Neural progenitor cell (in vitro differentiated cells): Measurements from ENCODE around the gene GALK1. TPM values are rescaled to one million over a fixed set of nuclear protein-coding genes. Genes with fewer than 3 reads are reported as not detected.
A peak's percentile ranks its signal among the peaks of the same experiment; 100 is the strongest.

Experiments used
- DNase-seq: peaks from one replicate; pipeline ENCODE4 v3.0.0-alpha.2; 2016; ENCODE audit warnings: low spot score
- H2AFZ ChIP-seq: fragments of 200-600 bp; sonication (generic); replicated peaks from 2 replicates; pipeline ENCODE4 v1.6.1; 2016; ENCODE audit warnings: antibody characterized with exemption
- H3F3A ChIP-seq: fragments of 200-600 bp; sonication (generic); 2 replicates; pipeline ENCODE4 v1.6.1; 2016; ENCODE audit warnings: antibody characterized with exemption, low read depth
- H3K27ac ChIP-seq: fragments of 200-600 bp; sonication (generic); 2 replicates; pipeline ENCODE4 v1.5.1; 2016; ENCODE audit warnings: mild to moderate bottlenecking
- H3K27me3 ChIP-seq: fragments of 200-600 bp; sonication (generic); 2 replicates; pipeline ENCODE4 v1.6.1; 2016; ENCODE audit warnings: mild to moderate bottlenecking, moderate library complexity
- H3K36me3 ChIP-seq: fragments of 200-600 bp; sonication (generic); 2 replicates; pipeline ENCODE4 v1.5.1; 2016
- H3K4me1 ChIP-seq: fragments of 200-600 bp; sonication (generic); 2 replicates; pipeline ENCODE4 v1.6.1; 2016; ENCODE audit warnings: mixed run types
- H3K4me2 ChIP-seq: fragments of 200-600 bp; sonication (generic); 2 replicates; pipeline ENCODE4 v1.6.1; 2016
- H3K4me3 ChIP-seq: fragments of 200-600 bp; sonication (generic); 2 replicates; pipeline ENCODE4 v1.5.1; 2016
- H3K79me2 ChIP-seq: fragments of 200-600 bp; sonication (generic); 2 replicates; pipeline ENCODE4 v1.6.1; 2016; ENCODE audit warnings: low read depth
- H3K9ac ChIP-seq: fragments of 200-600 bp; sonication (generic); 2 replicates; pipeline ENCODE4 v1.6.1; 2016
- H3K9me3 ChIP-seq: fragments of 200-600 bp; sonication (generic); 2 replicates; pipeline ENCODE4 v1.5.1; 2016; ENCODE audit warnings: low read depth
- H4K20me1 ChIP-seq: fragments of 200-600 bp; sonication (generic); 2 replicates; pipeline ENCODE4 v1.6.1; 2016; ENCODE audit warnings: low read depth
- H3K27ac Mint-ChIP-seq: 3 replicates; pipeline ENCODE4 v1.8.0; 2021; ENCODE audit warnings: mixed read lengths
- H3K27me3 Mint-ChIP-seq: 2 replicates; pipeline ENCODE4 v1.8.0; 2022; ENCODE audit warnings: low read depth, mild to moderate bottlenecking, inconsistent platforms, moderate library complexity, mixed read lengths; ENCODE audit not compliant: insufficient read depth
- H3K36me3 Mint-ChIP-seq: 3 replicates; pipeline ENCODE4 v1.8.0; 2021; ENCODE audit warnings: mixed read lengths
- H3K4me1 Mint-ChIP-seq: 3 replicates; pipeline ENCODE4 v1.8.0; 2021; ENCODE audit warnings: mixed read lengths
- H3K4me3 Mint-ChIP-seq: 3 replicates; pipeline ENCODE4 v1.8.0; 2021; ENCODE audit warnings: mild to moderate bottlenecking, moderate library complexity, mixed read lengths
- H3K9me3 Mint-ChIP-seq: 3 replicates; pipeline ENCODE4 v1.8.0; 2020; ENCODE audit warnings: mixed read lengths
- EZH2 ChIP-seq: fragments of 200-600 bp; sonication (generic); IDR thresholded peaks from 2 replicates; pipeline ENCODE4 v1.6.1; 2017; ENCODE audit warnings: antibody characterized with exemption, mild to moderate bottlenecking, moderate library complexity
- EZH2phosphoT487 ChIP-seq: fragments of 200-600 bp; sonication (generic); IDR thresholded peaks from 2 replicates; pipeline ENCODE4 v1.6.1; 2017; ENCODE audit warnings: antibody characterized with exemption
- total RNA-seq: library from RNA; depleted of rRNA; stranded (reverse); fragments of >200 nt; gene quantifications from 2 replicates; pipeline ENCODE4 v1.2.3, GENCODE V29; 2015; ENCODE audit warnings: low replicate concordance
- TF ChIP-seq, protein P1 (sequence below): fragments of 200-600 bp; sonication (generic); IDR thresholded peaks from 2 replicates; pipeline ENCODE4 v1.5.1; 2017; ENCODE audit warnings: antibody characterized with exemption, mild to moderate bottlenecking

GALK1 gene
- total RNA-seq, 1 donor from 2014 or later: 6.5 TPM

DNA sequence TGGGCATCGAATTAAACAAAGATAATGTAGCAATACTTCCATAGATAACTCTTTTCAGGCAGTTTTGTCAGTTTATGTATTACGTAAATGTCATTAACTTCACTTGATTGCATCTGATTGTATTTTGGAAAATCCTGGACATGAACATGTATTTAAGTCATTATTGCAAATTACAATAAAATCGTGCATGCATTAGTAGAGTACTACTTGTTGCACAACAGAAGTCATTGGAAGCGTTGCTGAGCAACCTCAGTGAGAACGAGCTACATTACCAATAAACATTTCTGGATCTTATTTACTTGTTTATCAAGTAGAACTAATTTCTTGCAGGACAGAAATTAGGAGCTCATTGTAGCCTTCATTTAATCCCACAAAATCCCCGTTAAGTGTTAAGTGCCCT lies 26.3 kb upstream of the GALK1 start:
- no peaks in the 10 kb centered on the region for H3F3A ChIP-seq
- H3K27ac Mint-ChIP-seq: no peak overlapping the region

DNA sequence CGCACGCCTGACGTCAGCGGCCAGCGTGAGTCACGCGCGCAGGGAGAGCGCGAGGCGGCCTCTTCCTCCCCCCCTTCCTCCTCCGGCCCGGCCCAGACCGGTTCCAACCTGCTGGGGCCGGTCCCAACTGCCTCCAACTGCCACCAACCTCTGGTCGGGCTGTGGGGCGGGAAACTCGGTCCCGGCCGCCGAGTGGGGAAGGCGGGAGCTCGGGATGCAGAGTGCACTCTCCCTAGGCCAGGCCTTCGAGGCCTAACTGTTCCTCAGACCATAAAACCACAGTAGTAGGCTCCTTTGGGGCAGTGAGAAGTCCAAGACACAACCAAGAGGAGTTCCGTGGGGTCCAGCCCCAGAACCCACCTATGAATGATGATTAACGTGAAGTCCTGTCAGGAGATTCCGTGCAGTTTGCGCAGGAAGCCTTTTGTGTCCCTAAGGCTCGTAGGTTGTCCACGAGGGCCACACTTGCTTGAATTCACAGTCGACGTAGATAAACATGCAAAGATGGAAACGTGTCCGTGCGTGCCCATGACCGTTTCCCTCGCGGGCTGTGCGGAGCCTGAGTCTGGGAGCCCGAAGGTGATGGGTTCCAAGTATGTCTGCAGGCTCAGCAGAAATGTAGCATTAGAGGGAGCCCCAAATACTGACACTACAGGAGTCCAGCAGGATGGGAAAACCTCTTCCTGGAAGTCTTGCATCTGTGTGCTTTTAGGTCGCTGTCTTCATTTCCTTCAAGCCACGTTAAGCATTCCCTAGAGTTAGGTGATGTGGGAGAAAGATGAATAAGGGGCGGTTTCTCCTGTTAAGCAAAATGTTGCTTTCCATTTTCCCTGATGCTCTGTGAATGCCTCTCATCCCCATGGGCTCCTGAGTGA lies 20.3 kb upstream of the GALK1 start:
- Histone ChIP-seq H3K9me3 (no peaks in the 10 kb centered on the region), H3K4me1 (peaks cover 23% of the 10 kb centered on the region), H3K27me3 (no peaks in the 10 kb centered on the region), H3K27ac (peak overlapping the region; percentile 100), H2AFZ (peak overlapping the region; percentile 38), H3K36me3 (no peaks in the 10 kb centered on the region), H3K4me3 (peak overlapping the region; percentile 68), H3K79me2 (peaks cover 54% of the 10 kb centered on the region), H4K20me1 (peaks cover 6% of the 10 kb centered on the region), H3K4me2 (peak overlapping the region; percentile 93), H3K9ac (peak overlapping the region; percentile 99), H3F3A (peaks cover 35% of the 10 kb centered on the region)
- peaks cover 10% of the 10 kb centered on the region for H3K36me3 Mint-ChIP-seq
- TF ChIP-seq EZH2phosphoT487 (no peak), EZH2 (no peak)
- TF ChIP-seq, protein P1, sequence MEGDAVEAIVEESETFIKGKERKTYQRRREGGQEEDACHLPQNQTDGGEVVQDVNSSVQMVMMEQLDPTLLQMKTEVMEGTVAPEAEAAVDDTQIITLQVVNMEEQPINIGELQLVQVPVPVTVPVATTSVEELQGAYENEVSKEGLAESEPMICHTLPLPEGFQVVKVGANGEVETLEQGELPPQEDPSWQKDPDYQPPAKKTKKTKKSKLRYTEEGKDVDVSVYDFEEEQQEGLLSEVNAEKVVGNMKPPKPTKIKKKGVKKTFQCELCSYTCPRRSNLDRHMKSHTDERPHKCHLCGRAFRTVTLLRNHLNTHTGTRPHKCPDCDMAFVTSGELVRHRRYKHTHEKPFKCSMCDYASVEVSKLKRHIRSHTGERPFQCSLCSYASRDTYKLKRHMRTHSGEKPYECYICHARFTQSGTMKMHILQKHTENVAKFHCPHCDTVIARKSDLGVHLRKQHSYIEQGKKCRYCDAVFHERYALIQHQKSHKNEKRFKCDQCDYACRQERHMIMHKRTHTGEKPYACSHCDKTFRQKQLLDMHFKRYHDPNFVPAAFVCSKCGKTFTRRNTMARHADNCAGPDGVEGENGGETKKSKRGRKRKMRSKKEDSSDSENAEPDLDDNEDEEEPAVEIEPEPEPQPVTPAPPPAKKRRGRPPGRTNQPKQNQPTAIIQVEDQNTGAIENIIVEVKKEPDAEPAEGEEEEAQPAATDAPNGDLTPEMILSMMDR: no peak
- no peaks in the 10 kb centered on the region for H3K9me3 Mint-ChIP-seq
- H3K4me1 Mint-ChIP-seq: peaks cover 33% of the 10 kb centered on the region
- DNase-seq: peak; percentile 93
- H3K27ac Mint-ChIP-seq: peak overlapping the region; percentile 100
- peaks cover 3% of the 10 kb centered on the region for H3K27me3 Mint-ChIP-seq
- peak overlapping the region; percentile 91 for H3K4me3 Mint-ChIP-seq

More for the DNA sequence above, 26.3 kb upstream of the GALK1 start:
- TF ChIP-seq EZH2 (no peak), EZH2phosphoT487 (no peak)
- TF ChIP-seq, protein P1: no peak
- Histone ChIP-seq H3K27me3 (no peaks in the 10 kb centered on the region), H3K4me1 (peaks cover 8% of the 10 kb centered on the region), H2AFZ (no peak overlapping the region), H3K79me2 (peaks cover 100% of the 10 kb centered on the region), H4K20me1 (peaks cover 57% of the 10 kb centered on the region), H3K4me3 (no peak overlapping the region), H3K4me2 (no peak overlapping the region), H3K36me3 (no peaks in the 10 kb centered on the region), H3K9ac (no peak overlapping the region), H3K27ac (no peak overlapping the region), H3K9me3 (no peaks in the 10 kb centered on the region)
- no peak for DNase-seq
- peaks cover 14% of the 10 kb centered on the region for H3K4me1 Mint-ChIP-seq
- no peak overlapping the region for H3K4me3 Mint-ChIP-seq
- no peaks in the 10 kb centered on the region for H3K27me3 Mint-ChIP-seq
- peaks cover 26% of the 10 kb centered on the region for H3K36me3 Mint-ChIP-seq
- H3K9me3 Mint-ChIP-seq: no peaks in the 10 kb centered on the region

DNA sequence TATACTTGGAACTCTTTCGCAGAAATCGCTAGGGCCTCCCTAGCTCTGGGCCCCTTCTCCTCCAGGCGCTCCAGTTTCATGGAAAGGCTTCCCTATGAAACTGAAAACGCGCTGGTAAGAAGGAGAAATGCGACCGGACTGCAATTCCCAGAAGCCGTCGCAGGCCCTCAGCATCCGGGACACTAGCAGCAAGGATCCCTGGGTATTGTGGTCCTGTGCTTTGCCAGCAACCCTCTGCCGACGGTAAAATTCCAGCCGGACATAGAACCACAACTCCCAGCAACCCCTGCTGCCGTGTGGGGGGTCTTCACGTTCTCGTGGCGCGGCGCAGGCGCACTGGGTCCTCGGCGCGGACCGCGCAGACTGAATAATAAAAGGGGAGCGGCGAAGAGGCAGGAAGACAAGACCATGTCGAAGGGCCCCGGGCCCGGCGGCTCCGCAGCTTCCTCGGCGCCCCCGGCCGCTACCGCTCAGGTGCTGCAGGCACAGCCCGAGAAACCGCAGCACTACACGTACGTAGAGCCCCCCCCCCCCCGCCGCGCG lies 19.6 kb upstream of the GALK1 start, which contains the start of gene UNK:
Gene UNK, plus strand, starts transcription at position 334 of the 543 bp plus-strand sequence. Its CDS starts 75 bp downstream, at position 409.
- Histone ChIP-seq H3K36me3 (no peaks in the 10 kb centered on the region), H3F3A (peaks cover 38% of the 10 kb centered on the region), H3K27ac (peak within 1 kb of the TSS; percentile 100), H3K27me3 (no peaks in the 10 kb centered on the region), H2AFZ (peak within 1 kb of the TSS; percentile 38), H4K20me1 (peaks cover 1% of the 10 kb centered on the region), H3K4me1 (peaks cover 26% of the 10 kb centered on the region), H3K4me3 (peak within 1 kb of the TSS; percentile 68), H3K79me2 (peaks cover 48% of the 10 kb centered on the region), H3K9ac (peak within 1 kb of the TSS; percentile 99), H3K9me3 (no peaks in the 10 kb centered on the region), H3K4me2 (peak within 1 kb of the TSS; percentile 93)
- peak within 1 kb of the TSS; percentile 100 for H3K27ac Mint-ChIP-seq
- H3K36me3 Mint-ChIP-seq: peaks cover 12% of the 10 kb centered on the region
- peaks cover 5% of the 10 kb centered on the region for H3K27me3 Mint-ChIP-seq
- TF ChIP-seq, protein P1: no peak
- TF ChIP-seq EZH2 (no peak), EZH2phosphoT487 (no peak)
- H3K4me1 Mint-ChIP-seq: peaks cover 40% of the 10 kb centered on the region
- H3K9me3 Mint-ChIP-seq: peaks cover 2% of the 10 kb centered on the region
- peak; percentile 99 for DNase-seq
- H3K4me3 Mint-ChIP-seq: peak within 1 kb of the TSS; percentile 91
